Astrocyte of the spinal cord (primary cell): Measurements from ENCODE around the gene GPR35.
A peak's percentile ranks its signal among the peaks of the same experiment; 100 is the strongest.

Source experiments
- DNase-seq: peaks from one replicate; pipeline ENCODE4 v3.0.0; 2011; ENCODE audit warnings: low read depth, low spot score
- H3K4me3 ChIP-seq: 2 replicates; pipeline ENCODE4 v1.5.1; 2011; ENCODE audit warnings: low read depth, mild to moderate bottlenecking, low read length, moderate library complexity
- in situ Hi-C: cut with HindIII; loops from 2 replicates; pipeline ENCODE4 v1.10.0; 2017; ENCODE audit warnings: low sequenced_read_pairs
- TF ChIP-seq, protein P1 (sequence below): IDR thresholded peaks from 2 replicates; pipeline ENCODE4 v1.5.1; 2012; ENCODE audit warnings: low read depth, mild to moderate bottlenecking, low read length, inconsistent platforms

Gene GPR35

DNA sequence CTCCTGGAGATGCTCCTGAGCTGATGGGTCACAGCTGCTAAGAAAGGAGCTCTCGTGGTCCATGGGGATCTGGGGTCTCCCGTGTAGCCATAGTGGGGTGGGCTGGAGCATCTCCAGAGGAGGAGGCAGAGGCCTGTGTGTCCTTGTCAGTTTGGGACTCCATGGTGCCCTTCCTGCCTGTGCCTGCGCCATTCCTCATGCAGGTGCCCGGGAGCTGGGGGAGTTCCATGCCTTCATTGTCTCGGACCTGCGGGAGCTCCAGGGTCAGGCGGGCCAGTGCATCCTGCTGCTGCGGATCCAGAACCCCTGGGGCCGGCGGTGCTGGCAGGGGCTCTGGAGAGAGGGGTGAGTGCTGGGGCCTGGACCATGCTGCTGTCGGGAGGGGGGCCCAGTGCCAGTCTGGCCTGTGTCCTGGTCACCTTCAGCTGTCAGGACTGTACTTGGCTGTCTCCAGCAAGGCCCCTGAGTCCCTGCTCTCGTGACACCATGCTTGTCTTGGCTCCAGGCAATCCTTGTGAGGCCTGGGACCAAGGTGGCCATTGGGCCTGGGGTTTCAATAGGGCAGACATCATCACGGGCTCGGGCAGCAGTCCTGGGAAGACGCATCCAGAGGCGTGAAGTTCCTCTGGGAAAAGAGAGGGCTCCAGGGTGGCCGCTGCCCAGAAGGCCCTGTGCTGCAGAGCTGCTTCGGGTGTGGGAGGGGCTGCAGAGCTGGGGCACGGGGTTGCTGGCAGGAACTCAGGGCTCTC, 31.4 kb upstream of the GPR35 start:
- in situ Hi-C loops = no loop called here
- DNase-seq = no peak

DNA sequence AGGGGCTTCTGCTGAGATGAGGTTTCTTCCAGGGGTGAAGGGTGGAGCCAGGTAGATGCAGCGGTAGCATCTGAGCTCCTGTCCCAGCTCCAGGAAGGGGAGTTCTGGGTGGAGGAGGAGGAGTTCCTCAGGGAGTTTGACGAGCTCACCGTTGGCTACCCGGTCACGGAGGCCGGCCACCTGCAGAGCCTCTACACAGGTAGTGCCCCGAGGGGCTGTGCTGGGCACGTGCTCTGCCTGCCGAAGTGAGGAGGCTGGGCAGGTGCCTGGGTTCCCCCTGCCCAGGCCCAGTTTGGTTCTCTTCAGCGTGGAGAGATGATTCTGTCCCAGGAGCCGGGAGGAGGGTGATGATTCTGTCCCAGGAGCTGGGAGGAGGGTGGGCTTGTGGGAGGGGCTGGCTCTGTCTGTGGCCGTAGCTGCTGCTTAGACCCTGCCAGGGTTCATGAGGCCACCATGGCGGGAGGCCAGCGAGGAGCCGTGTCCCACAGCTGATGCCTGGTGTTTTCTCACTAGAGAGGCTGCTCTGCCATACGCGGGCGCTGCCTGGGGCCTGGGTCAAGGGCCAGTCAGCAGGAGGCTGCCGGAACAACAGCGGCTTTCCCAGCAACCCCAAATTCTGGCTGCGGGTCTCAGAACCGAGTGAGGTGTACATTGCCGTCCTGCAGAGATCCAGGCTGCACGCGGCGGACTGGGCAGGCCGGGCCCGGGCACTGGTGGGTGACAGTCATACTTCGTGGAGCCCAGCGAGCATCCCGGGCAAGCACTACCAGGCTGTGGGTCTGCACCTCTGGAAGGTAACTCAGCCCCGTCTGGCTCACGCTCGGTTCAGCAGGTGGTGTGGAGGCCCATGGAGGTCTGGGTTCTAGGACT, 30.5 kb upstream of the GPR35 start:
- TF ChIP-seq, protein P1, sequence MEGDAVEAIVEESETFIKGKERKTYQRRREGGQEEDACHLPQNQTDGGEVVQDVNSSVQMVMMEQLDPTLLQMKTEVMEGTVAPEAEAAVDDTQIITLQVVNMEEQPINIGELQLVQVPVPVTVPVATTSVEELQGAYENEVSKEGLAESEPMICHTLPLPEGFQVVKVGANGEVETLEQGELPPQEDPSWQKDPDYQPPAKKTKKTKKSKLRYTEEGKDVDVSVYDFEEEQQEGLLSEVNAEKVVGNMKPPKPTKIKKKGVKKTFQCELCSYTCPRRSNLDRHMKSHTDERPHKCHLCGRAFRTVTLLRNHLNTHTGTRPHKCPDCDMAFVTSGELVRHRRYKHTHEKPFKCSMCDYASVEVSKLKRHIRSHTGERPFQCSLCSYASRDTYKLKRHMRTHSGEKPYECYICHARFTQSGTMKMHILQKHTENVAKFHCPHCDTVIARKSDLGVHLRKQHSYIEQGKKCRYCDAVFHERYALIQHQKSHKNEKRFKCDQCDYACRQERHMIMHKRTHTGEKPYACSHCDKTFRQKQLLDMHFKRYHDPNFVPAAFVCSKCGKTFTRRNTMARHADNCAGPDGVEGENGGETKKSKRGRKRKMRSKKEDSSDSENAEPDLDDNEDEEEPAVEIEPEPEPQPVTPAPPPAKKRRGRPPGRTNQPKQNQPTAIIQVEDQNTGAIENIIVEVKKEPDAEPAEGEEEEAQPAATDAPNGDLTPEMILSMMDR = no peak
- no peak for DNase-seq
- H3K4me3 ChIP-seq = no peak overlapping the region
- in situ Hi-C loops = no loop called here

More for the DNA sequence above, 31.4 kb upstream of the GPR35 start:
- H3K4me3 ChIP-seq = no peak overlapping the region
- TF ChIP-seq, protein P1 = no peak

DNA sequence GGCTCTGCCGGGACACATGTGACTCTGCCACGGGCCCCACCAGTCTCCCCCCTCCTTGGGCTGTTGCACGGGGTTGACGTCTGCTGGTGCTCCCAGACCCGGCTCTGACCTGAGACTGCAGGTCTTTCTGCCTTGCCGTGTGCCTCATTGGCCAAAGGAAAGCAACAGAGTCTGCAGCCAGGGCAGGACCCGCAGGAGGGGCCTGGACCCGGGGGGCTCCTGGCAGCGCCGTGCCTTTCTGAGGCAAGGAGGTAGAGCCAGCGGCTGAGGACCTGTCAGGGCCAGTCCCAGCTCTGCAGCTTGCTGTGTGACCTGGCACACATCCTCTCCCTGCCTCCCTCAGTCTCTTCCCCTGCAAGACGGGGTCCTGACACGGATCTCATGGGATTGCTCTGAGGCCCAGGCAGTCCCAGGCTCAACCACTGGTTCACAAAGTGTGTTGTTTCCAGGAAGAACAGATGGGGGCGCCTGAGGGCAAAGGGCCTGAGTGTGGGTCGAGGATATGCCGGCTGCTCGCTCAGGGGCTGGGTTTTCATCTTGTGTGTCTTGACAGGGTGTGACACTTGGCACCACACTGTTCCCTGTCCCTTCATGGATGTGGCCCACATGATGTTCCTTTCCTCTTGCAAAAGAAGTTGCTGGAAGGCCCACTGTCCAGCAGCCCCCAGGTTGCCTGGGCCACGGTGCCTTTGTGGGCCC, 29.8 kb upstream of the GPR35 start:
- in situ Hi-C loops = no loop called here
- TF ChIP-seq, protein P1 = peak; percentile 33
- no peak for DNase-seq
- H3K4me3 ChIP-seq = no peak overlapping the region

DNA sequence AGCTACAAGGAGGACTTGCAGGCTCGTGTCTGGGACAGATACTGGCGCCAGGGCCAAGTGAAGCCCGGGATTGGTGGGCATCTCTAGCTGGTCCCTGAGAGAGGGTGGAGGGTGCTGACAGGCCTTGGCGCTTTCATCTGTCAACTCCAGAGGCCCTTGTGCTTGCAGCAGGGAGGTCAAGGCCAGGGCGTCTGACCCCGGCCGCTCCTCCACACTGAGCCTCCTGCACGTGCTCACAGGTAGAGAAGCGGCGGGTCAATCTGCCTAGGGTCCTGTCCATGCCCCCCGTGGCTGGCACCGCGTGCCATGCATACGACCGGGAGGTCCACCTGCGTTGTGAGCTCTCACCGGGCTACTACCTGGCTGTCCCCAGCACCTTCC, 29.2 kb upstream of the GPR35 start:
- H3K4me3 ChIP-seq = no peak overlapping the region
- in situ Hi-C loops = no loop called here
- DNase-seq = no peak
- TF ChIP-seq, protein P1 = no peak

DNA sequence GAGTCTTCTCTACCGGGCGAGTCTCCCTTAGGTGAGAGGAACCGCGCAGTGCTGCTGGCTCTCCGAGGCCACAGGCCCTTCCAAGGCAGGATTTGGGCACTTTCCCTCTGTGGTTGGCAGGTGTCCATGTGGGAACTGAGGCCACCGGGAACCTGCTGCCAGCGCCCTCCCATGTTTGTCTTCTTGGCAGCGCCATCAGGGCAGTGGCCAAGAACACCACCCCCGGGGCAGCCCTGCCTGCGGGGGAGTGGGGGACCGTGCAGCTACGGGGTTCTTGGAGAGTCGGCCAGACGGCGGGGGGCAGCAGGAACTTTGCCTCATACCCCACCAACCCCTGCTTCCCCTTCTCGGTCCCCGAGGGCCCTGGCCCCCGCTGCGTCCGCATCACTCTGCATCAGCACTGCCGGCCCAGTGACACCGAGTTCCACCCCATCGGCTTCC, 28.8 kb upstream of the GPR35 start:
- no peak overlapping the region for H3K4me3 ChIP-seq
- no peak for DNase-seq
- in situ Hi-C loops = no loop called here
- TF ChIP-seq, protein P1 = no peak

DNA sequence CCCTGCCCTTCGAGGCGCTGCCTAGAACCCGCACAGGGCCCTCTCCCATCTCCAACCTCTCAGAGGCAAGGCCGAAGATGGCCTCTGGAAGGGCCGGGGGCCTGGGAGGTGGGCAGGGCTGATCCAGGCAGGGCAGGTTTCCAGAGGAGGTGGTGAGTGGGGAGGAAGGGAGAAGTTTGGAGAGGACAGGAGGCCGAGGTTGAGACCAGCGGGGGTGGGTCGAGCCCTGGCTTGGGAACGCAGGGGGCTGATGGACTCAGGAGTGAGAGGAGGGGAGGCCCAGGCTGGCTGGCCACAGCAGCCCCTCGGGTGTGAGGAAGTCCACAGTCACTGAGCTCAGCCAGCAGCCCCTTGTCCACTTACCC, 28.2 kb upstream of the GPR35 start:
- TF ChIP-seq, protein P1 = no peak
- in situ Hi-C loops = no loop called here

More for the DNA sequence above, 28.2 kb upstream of the GPR35 start:
- no peak for DNase-seq
- no peak overlapping the region for H3K4me3 ChIP-seq
